HG02943 (cell line): ENCODE data around the gene ATAD2B.
"Not testable (repeated sequence)": the region's sequence is repeated elsewhere in the genome, so short reads cannot be mapped to it uniquely, and the experiment has no call there.

Experiments
- ATAC-seq: cut with Tn5 transposase; IDR thresholded peaks from one replicate; pipeline ENCODE4 v1.9.1; 2021; ENCODE audit warnings: mild to moderate bottlenecking, low read depth, moderate library complexity; ENCODE audit not compliant: unreplicated experiment

ATAD2B gene

DNA sequence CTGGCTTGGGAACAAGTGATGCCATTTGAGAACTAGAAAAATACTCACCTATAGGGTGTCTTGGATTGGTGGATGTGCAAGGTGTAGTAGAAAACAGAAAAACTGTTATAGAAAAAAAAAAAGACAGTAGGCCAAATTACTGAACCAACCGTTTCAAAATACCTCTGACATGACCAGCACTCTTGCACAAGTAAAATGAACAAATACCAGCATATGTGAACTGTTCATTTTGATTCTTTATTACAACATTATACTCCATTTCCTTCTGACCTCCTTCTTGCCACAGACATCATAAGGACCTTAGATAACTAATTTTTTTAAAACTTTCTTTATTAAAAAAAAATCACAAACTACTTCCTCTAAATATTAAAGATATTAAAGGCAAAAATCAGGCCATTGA is 125.5 kb downstream of the ATAD2B start:
- ATAC-seq, result no peak

GRCh38 chr2:23794234-23794633 is 132.7 kb downstream of the ATAD2B start:
- no peak for ATAC-seq

GRCh38 chr2:23793476-23793875 is 133.4 kb downstream of the ATAD2B start:
- ATAC-seq, result no peak

GRCh38 chr2:23791030-23791429 is 135.9 kb downstream of the ATAD2B start:
- ATAC-seq, result no peak

- no peak for ATAC-seq
Measured at GRCh38 chr2:23789012-23789411, 137.9 kb downstream of the ATAD2B start.

GRCh38 chr2:23788100-23788499 is 138.8 kb downstream of the ATAD2B start:
- no peak for ATAC-seq

DNA sequence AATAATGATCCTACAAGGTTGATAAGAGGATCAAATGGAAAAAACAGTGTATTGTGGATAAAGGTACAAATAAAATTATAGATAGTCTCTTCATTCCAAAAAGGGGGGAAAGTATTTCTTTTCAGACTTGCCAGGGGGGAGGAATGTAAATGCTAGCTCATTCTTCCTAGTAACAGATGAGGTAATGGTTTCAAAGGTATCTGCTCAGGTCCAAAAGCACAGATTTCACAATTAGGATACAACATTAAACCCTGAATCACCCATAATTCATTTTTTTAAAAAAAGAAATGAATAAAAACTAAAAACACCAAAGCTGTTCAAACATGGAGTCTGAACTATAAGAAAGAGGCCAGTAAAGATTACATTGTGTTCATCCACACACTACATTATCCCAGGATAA is 142.0 kb downstream of the ATAD2B start:
- no peak for ATAC-seq

DNA sequence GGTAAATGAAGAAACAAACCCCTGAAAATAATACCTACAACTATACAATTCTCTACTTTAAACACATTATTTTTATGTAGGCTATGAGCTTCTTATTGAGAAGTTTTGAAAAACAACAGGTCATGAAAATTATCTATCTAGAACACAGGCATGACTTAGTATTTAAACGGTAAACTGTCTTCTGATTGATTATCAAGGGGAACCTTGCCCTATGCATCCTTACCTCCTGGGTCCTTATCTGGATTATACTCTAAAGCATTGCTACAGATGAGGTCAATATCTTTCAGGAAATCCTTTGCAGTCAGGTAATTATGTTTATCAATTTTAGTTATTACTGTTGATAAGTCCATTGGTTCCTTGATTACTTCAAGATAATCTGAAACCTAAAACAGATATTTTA is 144.3 kb downstream of the ATAD2B start:
- no peak for ATAC-seq

- ATAC-seq, result no peak
Measured at GRCh38 chr2:23782126-23782525, 144.8 kb downstream of the ATAD2B start.

DNA sequence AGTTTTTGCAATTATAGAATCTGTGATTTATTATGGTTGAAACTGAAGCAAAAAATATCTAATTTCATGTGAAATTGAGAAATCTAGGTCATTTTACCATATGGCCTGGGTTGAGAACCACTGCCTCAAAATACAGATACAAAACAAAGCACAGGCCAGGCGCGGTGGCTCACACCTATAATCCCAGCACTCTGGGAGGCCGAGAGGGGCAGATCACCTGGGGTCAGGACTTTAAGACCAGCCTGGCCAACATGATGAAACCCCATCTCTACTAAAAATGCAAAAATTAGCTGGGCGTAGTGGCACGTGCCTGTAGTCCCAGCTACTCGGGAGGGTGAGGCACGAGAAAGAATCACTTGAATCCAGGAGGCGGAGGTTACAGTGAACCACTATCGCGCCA is 146.5 kb downstream of the ATAD2B start:
- not testable (repeated sequence) for ATAC-seq

DNA sequence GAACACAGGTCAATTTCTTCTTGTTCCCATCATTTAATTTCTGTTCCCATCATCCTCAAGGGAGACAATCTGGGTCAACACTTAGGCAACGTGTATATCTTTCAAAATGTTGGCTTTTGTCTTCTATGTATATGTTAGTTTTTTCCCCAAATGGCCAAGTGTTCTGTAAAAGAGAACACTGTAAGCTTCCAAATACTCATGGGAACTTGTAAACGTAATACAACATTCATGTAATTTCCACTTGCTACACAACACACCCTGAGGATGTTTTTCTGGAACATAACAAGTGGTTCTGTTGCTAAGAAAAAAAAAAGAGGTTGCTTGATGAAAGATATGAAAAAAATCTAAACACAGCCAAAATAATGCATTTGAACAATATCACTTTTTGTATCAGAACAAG is 149.1 kb downstream of the ATAD2B start:
- ATAC-seq, result no peak

DNA sequence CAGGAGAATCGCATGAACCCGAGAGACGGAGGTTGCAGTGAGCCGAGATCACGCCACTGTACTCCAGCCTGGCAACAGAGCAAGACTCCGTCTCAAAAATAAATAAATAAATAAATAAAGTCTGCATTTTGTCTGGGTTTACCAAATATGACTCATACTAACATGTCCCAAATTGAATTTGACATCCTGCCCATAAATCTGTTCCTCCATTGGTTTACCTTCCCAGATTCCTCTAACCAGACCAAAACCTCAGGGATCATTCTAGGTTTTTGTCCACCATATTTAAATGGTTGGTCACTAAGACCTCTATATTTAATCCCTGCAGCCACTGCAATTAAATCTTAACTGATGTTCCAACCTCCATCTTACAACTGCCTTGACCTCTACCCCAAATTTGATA is 150.9 kb downstream of the ATAD2B start:
- ATAC-seq, result no peak

- no peak for ATAC-seq
Measured at GRCh38 chr2:23772684-23773083, 154.2 kb downstream of the ATAD2B start.

DNA sequence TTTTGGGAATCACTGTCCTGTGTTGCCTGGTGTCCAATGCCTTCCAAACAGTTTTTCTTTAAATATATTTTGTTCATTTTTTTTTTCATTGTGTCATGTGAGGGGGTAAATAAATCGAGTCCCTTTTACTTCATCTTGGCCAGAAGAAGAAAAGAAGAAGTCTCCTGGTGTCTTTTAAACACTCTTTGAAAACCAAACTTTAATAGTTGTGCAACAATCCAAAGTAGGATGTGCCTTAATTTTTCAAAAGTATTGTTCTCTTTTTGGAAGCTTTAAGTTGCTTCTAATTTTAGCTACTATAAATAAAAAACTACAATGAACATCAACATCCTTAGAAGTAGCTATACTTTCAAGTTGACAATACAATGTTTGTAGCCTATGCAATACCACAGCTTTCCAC is 154.9 kb downstream of the ATAD2B start:
- ATAC-seq, result no peak

DNA sequence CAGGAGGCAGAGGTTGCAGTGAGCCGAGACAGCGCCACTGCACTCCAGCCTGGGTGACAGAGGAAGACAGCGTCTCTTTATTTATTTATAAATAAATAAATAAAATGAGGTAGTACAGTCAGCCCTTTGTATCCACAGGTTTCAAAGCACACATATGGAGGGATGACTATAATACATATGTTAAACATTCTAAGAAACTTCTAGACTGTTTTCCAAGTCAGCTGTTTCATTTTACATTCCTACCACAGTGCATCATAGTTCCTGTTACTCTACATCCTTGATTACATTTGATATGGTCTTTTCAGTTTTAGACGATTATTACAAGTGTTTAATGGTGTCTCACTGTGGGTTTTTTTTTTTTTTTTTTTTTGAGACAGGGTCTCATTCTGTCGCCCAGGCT is 157.6 kb downstream of the ATAD2B start:
- no peak for ATAC-seq

- ATAC-seq, result no peak
Measured at GRCh38 chr2:23767876-23768621, 158.9 kb downstream of the ATAD2B start.

DNA sequence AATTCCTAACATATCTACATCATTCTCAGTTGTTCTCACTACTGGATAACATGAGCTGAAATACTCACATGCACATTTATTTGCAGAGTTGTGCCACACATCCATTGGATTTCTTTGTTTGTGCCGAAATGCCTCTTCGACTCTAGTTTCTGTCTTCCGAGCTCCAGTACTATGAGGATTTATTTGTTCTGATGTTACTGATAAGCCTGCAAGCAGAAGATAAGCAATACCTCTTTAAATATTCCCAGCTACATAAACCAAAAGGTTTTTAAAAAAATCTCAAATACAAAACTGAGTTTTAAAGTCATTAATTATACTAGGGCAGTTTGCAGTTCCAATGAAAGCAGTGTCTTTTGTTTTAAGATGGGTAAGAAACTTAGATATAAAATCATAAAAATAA is 164.8 kb downstream of the ATAD2B start:
- ATAC-seq, result no peak

DNA sequence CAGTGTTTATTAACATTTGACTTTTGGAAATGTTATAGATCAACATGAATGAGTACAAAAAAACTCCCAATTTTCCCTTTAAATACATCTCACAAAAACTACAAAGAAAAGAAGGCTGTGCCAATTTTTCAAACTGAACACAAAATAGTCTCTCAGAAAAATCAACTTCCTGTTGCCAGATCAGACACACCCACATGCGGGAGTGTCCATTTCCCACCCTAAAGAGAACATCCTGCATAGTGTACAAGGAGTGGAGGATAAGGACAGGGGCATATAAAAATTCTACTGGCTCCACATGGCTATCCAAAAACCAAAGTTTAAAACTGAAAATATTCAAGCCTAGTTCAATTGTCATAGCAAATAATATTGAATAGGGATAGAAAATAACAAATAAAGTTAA is 165.3 kb downstream of the ATAD2B start:
- no peak for ATAC-seq

GRCh38 chr2:23760736-23761135 is 166.2 kb downstream of the ATAD2B start:
- ATAC-seq, result no peak

DNA sequence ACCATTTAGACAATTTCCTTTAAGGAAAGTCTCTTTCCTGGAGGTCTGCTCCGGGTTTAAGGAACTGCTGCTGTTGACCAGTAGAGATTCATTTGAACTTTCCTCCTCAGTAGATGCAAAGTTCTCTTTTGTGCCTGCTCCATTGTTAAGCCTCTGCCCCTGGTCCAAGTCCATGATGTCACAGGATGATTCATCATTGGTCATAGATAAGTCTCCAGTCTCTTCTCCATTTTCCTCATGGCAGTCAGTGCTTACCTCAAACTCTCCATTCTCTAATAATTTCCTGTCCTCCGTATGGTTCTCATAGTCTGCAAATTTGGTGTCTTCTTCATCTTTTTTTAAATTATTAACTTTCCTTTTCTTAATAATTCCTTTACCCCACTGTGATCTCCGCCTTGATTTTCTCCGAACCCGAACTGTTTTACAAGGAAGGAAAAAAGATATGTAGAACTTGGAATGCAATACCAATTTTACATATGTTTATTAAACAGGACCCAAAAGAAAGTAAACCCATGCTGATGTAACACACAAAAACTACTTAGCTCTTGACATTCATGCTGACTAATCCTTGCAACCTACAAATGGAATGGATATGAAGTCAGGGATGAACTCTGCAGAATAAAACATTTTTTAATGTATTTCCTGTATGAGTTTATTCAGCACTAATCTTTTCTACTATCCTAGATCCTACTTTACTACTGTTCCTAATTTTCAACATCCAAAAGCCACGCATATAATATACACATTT is 169.1 kb downstream of the ATAD2B start:
- ATAC-seq, result no peak

GRCh38 chr2:23756593-23757292 is 170.2 kb downstream of the ATAD2B start:
- no peak for ATAC-seq

- ATAC-seq, result no peak
Measured at GRCh38 chr2:23754970-23755369, 172.0 kb downstream of the ATAD2B start.
